HepG2 (cell line): ENCODE measurements around the gene CRYGA.

Source experiments
- CBFB ChIP-seq: sonication (generic); formaldehyde crosslinking; IDR thresholded peaks from 2 replicates; pipeline ENCODE4 v1.4.0; 2020; ENCODE audit warnings: missing genetic modification reagents
- ERF ChIP-seq: IDR thresholded peaks from 2 replicates; pipeline ENCODE4 v1.6.1; 2018; ENCODE audit warnings: missing biosample characterization, missing genetic modification reagents
- ESRRA ChIP-seq: sonication (generic); formaldehyde crosslinking; IDR thresholded peaks from 2 replicates; pipeline ENCODE4 v1.5.1; 2020; ENCODE audit warnings: mild to moderate bottlenecking, low read depth, missing genetic modification reagents
- JUN ChIP-seq: sonication (generic); formaldehyde crosslinking; IDR thresholded peaks from 2 replicates; pipeline ENCODE4 v1.4.0; 2020; ENCODE audit warnings: mild to moderate bottlenecking, missing genetic modification reagents
- POLR2A ChIP-seq, 2 experiments: IDR thresholded peaks; 2 replicates each; pipeline ENCODE4 v1.6.1; 2011; ENCODE audit warnings: low read depth in 2 of 2, low read length in 2 of 2, mild to moderate bottlenecking in 1 of 2, moderate library complexity in 1 of 2; ENCODE audit not compliant: insufficient read depth in 1 of 2
- POLR2AphosphoS5 ChIP-seq: IDR thresholded peaks from 2 replicates; pipeline ENCODE4 v1.6.1; 2012; ENCODE audit warnings: low read depth, low read length
- RCOR2 ChIP-seq: IDR thresholded peaks from 2 replicates; pipeline ENCODE4 v1.6.1; 2016; ENCODE audit warnings: missing biosample characterization, missing genetic modification reagents
- RFX1 ChIP-seq: fragments of 450-650 bp; IDR thresholded peaks from 2 replicates; pipeline ENCODE4 v1.6.1; 2017
- SRF ChIP-seq: IDR thresholded peaks from 2 replicates; pipeline ENCODE4 v1.6.1; 2011; ENCODE audit warnings: mild to moderate bottlenecking, low read depth, low read length, moderate library complexity
- TF ChIP-seq, protein P1 (sequence below): sonication (generic); formaldehyde crosslinking; IDR thresholded peaks from 2 replicates; pipeline ENCODE4 v1.5.0; 2020; ENCODE audit warnings: mild to moderate bottlenecking, missing genetic modification reagents, moderate library complexity
- TF ChIP-seq, protein P2 (sequence below): sonication (generic); formaldehyde crosslinking; IDR thresholded peaks from 2 replicates; pipeline ENCODE4 v1.4.0; 2020; ENCODE audit warnings: low read depth, missing genetic modification reagents
- TF ChIP-seq, protein P3 (sequence below): sonication (generic); formaldehyde crosslinking; conservative IDR thresholded peaks from 2 replicates; pipeline ENCODE4 v1.4.0; 2020; ENCODE audit warnings: missing genetic modification reagents
- TF ChIP-seq, protein P4 (sequence below): sonication (generic); formaldehyde crosslinking; IDR thresholded peaks from 2 replicates; pipeline ENCODE4 v1.5.0; 2020; ENCODE audit warnings: missing genetic modification reagents

DNA sequence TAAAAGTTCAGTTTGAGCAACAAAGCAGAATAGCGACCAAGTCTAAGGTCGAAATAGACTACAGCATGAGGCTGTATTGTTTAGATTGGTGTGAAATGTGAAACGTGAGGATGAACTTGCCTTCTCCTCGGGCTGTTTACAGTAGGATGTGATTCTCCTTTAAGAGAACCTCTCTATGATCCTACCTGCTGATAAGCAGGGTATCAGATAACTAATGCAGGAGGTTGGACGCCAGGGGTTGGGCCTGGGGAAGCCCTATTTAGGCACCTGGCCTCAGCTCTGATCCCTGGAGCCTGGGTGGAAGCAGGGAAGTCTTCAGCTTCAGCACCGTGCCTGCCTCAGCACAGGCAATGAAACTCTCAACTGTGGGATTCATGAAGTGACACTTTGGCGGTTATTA is 50.4 kb downstream of the CRYGA start:
- TF ChIP-seq CBFB (CRISPR knock-in tag): no peak
- no peak for TF ChIP-seq RFX1
- TF ChIP-seq RCOR2: no peak
- no peak for TF ChIP-seq ESRRA (CRISPR knock-in tag)
- TF ChIP-seq, protein P1, sequence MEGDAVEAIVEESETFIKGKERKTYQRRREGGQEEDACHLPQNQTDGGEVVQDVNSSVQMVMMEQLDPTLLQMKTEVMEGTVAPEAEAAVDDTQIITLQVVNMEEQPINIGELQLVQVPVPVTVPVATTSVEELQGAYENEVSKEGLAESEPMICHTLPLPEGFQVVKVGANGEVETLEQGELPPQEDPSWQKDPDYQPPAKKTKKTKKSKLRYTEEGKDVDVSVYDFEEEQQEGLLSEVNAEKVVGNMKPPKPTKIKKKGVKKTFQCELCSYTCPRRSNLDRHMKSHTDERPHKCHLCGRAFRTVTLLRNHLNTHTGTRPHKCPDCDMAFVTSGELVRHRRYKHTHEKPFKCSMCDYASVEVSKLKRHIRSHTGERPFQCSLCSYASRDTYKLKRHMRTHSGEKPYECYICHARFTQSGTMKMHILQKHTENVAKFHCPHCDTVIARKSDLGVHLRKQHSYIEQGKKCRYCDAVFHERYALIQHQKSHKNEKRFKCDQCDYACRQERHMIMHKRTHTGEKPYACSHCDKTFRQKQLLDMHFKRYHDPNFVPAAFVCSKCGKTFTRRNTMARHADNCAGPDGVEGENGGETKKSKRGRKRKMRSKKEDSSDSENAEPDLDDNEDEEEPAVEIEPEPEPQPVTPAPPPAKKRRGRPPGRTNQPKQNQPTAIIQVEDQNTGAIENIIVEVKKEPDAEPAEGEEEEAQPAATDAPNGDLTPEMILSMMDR (CRISPR knock-in tag): no peak
- TF ChIP-seq POLR2AphosphoS5: no peak
- TF ChIP-seq JUN (CRISPR knock-in tag): no peak
- TF ChIP-seq, protein P2, sequence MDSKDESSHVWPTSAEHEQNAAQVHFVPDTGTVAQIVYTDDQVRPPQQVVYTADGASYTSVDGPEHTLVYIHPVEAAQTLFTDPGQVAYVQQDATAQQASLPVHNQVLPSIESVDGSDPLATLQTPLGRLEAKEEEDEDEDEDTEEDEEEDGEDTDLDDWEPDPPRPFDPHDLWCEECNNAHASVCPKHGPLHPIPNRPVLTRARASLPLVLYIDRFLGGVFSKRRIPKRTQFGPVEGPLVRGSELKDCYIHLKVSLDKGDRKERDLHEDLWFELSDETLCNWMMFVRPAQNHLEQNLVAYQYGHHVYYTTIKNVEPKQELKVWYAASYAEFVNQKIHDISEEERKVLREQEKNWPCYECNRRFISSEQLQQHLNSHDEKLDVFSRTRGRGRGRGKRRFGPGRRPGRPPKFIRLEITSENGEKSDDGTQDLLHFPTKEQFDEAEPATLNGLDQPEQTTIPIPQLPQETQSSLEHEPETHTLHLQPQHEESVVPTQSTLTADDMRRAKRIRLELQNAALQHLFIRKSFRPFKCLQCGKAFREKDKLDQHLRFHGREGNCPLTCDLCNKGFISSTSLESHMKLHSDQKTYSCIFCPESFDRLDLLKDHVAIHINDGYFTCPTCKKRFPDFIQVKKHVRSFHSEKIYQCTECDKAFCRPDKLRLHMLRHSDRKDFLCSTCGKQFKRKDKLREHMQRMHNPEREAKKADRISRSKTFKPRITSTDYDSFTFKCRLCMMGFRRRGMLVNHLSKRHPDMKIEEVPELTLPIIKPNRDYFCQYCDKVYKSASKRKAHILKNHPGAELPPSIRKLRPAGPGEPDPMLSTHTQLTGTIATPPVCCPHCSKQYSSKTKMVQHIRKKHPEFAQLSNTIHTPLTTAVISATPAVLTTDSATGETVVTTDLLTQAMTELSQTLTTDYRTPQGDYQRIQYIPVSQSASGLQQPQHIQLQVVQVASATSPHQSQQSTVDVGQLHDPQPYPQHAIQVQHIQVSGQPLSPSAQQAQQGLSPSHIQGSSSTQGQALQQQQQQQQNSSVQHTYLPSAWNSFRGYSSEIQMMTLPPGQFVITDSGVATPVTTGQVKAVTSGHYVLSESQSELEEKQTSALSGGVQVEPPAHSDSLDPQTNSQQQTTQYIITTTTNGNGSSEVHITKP: no peak
- no peak for TF ChIP-seq POLR2A (IDR thresholded peaks at IDR 0.05; ENCODE audit: insufficient read depth in 1 of 2, low read depth in 2 of 2, low read length in 2 of 2)
- TF ChIP-seq, protein P3, sequence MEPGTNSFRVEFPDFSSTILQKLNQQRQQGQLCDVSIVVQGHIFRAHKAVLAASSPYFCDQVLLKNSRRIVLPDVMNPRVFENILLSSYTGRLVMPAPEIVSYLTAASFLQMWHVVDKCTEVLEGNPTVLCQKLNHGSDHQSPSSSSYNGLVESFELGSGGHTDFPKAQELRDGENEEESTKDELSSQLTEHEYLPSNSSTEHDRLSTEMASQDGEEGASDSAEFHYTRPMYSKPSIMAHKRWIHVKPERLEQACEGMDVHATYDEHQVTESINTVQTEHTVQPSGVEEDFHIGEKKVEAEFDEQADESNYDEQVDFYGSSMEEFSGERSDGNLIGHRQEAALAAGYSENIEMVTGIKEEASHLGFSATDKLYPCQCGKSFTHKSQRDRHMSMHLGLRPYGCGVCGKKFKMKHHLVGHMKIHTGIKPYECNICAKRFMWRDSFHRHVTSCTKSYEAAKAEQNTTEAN (CRISPR knock-in tag): no peak
- TF ChIP-seq, protein P4, sequence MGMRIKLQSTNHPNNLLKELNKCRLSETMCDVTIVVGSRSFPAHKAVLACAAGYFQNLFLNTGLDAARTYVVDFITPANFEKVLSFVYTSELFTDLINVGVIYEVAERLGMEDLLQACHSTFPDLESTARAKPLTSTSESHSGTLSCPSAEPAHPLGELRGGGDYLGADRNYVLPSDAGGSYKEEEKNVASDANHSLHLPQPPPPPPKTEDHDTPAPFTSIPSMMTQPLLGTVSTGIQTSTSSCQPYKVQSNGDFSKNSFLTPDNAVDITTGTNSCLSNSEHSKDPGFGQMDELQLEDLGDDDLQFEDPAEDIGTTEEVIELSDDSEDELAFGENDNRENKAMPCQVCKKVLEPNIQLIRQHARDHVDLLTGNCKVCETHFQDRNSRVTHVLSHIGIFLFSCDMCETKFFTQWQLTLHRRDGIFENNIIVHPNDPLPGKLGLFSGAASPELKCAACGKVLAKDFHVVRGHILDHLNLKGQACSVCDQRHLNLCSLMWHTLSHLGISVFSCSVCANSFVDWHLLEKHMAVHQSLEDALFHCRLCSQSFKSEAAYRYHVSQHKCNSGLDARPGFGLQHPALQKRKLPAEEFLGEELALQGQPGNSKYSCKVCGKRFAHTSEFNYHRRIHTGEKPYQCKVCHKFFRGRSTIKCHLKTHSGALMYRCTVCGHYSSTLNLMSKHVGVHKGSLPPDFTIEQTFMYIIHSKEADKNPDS: no peak
- TF ChIP-seq SRF: no peak
- no peak for TF ChIP-seq ERF (CRISPR knock-in tag)
